HG03103 (cell line): Measurements from ENCODE around the gene C6orf62.
"Not testable (repeated sequence)": the region's sequence is repeated elsewhere in the genome, so short reads cannot be mapped to it uniquely, and the experiment has no call there.

Source experiments
- ATAC-seq: cut with Tn5 transposase; IDR thresholded peaks from one replicate; pipeline ENCODE4 v1.9.1; 2021; ENCODE audit warnings: low read depth; ENCODE audit not compliant: unreplicated experiment

The C6orf62 gene

DNA sequence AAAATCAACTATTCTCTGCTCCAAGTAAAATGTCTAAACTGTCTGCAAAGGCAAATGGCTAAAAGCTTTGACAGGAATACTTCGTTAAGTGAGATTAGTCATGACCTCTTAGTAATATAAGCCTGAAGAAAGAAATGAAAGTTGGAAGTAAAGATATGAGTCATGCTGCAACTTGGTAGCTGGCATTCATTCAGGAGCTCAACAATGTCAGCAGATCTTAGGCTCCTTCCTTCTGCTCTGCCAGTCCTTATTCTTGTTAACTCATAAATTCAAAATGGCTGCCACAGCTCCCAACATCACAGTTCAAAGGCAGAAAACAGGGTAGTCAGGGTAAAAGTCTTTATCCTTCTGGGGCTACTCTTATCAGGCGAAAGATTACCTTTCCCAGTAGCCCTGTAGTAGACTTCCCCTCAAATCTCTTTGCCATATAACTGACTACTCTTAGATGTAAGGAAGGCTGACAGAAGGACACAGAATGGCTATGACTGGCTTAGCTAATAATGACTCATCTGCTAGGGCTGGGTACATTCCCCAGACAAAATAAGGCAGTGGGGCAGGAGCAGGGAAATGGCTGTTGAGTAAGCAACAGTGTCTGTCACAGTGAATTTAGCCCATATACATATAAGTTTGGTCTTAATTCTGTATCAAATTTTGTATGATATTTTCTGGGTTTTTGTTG, 24.4 kb upstream of the C6orf62 start:
- peak; percentile 71 for ATAC-seq

DNA sequence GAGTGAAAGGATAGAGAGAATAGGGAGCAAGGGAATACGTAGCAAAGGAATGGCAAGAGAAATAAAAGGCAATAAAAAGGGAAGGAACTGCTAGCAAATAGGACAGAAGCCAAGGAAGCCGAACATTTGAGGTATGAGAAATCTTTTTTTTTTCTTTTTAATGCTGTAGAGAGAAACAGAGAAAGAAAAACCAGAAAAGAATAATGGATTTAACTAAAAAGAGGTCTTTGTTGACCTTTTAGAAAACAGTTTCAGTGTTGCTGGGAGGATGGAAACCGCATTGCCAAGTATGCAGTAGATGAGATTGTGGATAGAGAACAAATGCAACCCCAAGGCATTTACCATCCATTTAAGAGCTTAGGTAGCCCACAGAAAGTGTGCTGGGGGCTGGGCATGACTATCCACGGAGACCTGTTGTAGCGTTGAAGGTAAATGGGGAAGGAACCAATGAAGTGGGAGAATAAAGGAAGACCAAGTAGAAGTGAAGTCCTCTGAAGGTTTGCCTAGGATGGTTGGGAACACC, 23.3 kb upstream of the C6orf62 start:
- ATAC-seq: no peak

DNA sequence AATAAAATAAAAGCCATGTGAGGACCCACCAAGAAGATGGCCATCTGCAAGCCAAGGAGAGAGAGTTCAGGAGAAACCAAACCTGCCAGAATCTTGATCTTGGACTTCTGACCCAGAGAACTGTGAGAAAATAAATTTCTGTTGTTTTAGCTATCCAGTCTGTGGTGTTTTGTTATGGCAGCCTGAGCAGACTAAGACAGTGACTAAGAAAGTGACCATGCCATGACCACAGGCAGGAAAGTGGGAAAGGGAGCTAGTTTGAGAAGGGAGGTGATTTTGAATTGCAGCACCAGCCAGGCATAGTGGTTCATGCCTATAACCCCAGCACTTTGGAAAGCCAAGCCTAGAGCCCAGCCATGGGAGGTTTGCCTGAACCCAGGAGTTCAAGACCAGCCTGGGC, 21.9 kb upstream of the C6orf62 start:
- ATAC-seq: no peak

DNA sequence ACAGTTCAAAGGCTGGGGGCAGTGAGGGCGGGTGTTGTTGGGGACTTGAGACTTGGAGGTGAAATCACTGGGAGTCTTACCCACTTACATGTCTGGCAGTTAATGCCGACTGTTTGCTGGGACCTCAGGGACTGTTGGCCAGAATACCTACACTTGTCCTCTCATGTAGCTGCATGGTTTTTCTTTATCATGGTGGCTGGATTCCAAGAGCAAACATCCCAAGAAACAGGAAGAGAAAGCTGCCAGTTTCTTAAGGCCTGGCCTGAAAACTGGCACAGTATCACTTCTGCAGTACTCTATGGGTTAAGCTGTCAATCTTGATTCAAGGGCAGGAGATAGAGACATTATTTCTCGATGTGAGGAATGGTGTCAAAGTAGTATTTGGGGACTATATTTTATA, 19.8 kb upstream of the C6orf62 start:
- no peak for ATAC-seq

DNA sequence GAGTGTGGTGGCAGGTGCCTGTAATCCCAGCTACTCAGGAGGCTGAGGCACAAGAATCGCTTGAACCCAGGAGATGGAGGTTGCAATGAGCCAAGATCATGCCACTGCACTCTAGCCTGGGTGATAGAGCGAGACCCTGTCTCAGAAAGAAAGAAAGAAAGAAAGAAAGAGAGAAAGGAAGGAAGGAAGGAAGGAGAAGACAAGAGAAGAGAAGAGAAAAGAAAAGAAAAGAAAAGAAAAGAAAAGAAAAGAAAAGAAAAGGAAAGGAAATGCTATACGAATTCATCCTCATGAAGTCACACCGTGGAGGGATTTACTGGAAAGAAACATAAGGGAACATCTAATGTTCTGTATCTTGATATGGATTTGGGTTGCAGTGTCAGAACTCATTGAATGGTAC, 15.8 kb upstream of the C6orf62 start:
- not testable (repeated sequence) for ATAC-seq

DNA sequence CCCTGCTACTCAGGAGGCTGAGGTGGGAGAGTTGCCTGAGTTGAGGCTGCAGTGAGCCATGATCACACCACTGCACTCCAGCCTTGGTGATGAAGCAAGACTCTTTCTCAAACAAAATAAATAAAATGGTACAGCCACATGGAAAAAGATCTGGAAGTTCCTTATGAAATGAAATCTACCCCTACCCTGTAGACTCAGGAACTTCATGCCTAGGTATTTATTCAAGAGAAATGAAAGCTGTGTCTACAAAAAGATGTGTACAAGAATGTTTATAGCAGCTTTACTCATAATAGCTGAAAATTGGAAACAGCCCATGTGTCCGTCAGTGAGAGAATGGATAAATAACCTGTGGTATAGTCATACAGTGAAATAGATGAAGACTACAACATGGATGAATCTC, 15.2 kb upstream of the C6orf62 start:
- ATAC-seq: no peak

DNA sequence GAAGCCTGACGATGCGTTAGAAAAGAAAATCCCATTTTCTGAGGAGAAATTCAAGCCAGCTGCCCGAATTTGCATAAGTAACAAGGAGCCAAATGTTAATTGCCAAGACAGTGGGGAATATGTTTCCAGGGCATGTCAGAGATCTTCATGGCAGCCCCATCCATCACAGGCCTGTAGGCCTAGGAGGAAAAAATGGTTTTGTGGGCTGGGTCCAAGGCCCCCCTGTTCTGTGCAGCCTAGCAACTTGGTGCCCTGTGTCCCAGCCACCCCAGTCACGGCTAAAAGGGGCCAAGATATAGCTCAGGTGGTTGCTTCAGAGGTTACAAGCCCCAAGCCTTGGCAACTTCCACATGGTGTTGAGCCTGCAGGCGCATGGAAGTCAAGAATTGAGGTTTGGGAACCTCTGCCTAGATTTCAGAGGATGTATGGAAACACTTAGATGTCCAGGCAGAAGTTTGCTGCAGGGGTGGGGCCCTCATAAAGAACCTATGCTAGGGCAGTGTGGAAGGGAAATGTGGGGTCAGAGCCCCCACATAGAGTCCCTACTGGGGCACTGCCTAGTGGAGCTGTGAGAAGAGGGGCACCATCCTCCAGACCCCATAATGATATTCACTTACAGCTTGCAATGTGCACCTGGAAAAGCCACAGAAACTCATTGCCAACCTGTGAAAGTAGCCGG, 12.6 kb upstream of the C6orf62 start:
- not testable (repeated sequence) for ATAC-seq

DNA sequence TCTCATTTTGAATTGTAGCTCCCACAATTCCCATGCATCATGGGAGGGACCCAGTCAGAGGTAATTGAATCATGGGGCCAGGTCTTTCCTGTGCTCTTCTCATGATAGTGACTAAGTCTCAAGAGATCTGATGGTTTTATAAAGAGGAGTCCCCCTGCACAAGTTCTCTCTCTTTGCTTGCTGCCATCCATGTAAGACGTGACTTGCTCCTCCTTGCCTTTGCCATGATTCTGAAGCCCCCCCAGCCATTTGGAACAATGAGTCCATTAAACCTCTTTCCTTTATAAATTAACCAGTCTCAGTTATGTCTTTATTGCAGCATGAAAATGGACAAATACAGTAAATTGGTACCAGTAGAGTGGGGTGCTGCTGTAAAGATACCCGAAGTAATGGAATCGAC, 11.7 kb upstream of the C6orf62 start:
- not testable (repeated sequence) for ATAC-seq

DNA sequence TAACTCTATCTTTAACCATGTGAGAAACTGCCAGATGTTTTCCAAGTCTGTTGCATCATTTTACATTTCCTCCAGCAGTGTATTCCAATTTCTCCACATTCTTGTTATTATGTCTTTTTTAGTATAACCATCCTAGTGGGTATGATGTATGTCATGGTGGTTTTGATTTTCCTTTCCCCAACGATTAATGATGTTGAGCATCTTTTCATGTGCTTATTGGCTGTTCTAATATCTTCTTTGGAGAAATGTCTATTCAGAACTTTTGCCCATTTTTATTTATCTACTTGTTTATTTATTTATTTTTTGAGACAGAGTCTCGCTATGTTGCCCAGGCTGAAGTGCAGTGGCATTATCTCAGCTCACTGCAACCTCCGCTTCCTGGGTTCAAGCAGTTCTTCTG, 4.3 kb upstream of the C6orf62 start:
- ATAC-seq: no peak

DNA sequence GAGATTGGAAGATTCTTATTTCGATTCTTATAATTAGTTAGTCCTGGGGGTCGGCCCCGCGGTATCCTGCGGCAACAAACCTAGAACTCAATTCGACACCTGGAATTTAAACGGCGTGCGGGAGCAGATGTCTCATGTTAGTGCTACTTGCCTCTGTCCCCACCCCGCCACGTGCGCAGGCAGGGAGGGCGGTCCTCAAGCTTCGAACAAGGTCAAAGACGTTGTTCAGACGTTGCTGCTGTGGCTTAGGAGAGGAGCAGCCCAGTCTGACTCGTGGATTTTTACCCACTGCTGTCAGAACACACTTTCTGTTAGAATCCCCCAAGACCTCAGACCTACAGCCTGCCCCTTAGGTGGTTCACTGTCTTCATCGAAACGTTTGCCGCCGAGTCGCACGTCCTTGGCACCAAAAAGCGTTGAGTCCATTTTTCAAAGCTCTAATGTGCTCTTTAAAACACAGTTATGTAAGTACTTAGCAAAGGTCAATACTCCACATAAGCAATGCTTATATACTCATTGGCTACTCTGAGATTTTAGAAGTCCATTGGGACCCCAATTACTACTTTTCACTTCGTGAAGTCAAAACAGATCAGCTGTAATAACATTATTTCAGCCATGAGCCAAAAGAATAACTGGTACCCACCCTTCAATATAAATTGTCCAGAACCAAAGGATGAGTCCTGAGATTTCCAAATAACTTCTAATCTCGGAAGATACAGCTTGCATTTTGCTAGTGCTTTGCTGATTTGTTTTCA, 2.7 kb upstream of the C6orf62 start:
- ATAC-seq: peak; percentile 46

DNA sequence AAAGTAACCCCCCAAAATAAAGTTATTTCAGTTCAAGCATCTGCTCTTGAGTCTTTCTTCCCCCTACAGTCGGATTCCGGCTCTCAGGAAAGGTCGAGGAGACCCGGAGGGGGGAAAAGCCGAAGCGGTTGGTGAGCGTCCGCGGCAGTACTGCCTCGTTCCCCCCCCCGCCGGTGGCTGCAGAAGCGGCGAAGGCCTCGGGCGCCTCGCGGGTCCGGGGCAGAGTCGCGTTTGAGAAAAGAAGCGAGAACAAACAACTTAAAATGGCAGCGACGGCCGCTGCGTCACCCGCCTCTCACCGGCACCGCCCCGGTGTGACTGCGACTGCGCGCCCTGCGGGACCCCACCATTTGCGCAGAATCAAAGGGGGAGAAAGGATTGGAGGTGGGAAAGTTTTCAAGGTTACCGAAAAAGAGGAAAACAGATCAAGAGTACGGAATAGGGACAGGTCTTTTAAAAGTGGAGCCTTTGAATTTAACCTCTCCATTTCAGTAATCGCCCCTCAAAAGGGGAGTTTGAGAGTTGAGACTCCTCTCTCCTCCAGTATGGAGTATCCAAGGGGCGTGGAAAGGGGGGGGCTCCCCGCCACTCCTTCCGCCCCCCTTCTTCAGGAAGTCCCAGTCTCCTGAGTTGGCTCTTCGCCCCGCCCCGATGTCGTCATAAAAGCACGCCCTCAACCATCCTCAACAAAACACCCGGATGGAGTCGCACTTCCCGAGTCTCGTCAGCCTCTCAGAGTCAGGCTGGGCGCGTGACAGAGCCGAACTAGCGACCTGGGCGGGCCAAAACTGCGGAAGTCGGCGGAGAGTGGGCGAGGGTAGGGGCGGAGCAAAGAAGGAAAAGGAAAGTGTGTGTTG, 1.9 kb upstream of the C6orf62 start:
- ATAC-seq: peak; percentile 85

DNA sequence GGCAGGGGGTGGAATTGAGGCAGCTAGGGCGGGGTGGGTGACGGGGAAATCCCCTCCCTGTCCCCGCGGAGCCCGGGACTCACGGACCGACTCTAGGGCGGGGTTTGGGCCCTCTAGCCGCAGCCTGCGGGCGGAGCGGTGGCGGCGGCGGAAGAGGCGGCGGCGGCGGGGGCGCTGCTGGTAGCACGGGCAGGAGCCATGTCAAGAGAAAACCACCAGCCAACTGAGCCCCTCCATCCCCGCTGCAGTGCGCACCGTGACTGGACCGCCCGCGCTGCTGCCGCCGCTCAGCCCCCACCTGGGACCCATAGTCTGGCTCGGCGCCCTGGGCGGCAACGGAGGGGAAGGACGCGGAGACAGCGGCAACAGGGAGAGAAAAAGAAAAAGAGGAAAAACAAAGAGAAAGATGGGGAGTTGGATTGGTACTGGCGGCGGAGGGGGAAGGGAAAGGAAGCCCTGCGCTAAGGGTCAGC, 1.2 kb upstream of the C6orf62 start:
- ATAC-seq: no peak

DNA sequence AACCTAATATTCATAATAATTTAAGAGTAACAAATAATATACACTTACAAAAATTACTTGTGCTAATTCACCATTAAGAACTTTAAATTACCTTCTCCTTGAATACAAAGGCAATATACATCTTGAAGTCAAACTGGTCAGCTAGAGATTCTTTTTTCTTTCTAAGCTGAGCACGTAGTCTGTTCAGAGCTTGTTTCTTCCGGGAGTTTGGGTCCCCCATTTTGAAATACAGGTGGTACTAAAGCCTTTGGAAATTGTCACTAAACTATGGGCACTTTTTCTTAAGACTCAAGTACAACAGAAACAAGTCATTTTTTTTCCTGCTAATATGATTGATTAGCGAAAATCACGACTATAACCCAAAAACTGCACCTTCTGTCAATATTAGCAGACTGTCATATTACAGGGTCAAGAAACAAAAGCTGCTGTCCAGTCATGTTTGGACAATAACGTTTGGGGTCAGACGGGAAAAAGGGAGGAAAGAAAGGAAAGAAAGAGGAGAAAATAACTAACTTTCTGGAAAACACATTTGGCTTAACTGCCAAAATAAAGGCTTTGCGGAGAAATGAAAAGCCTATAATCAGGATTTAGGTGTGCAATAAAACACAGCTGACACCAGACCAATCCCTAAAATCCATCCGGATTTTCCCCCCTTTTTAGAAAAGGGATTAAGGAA, 367 bp downstream of the C6orf62 start:
- no peak for ATAC-seq

DNA sequence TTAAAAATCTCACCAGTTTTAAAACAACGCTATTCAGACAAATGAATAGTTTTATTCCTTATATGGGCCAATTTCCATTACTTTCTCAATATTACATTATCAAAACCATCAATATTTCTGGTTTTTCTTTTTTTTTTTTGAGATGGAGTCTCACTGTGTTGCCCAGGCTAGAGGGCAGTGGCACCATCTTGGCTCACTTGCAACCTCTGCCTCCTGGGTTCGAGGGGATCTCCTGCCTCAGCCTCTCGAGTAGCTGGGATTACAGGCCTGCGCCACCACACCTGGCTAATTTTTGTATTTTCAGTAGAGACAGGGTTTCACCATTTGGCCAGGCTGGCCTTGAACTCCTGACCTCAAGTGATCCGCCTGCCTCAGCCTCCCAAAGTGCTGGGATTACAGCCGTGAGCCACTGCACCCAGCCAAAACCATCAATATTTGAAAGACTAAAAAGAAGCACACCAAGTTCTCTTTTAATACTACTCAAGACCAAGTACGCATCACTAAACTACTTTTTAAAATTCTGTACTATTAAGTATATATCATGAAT, 2.3 kb downstream of the C6orf62 start:
- not testable (repeated sequence) for ATAC-seq

DNA sequence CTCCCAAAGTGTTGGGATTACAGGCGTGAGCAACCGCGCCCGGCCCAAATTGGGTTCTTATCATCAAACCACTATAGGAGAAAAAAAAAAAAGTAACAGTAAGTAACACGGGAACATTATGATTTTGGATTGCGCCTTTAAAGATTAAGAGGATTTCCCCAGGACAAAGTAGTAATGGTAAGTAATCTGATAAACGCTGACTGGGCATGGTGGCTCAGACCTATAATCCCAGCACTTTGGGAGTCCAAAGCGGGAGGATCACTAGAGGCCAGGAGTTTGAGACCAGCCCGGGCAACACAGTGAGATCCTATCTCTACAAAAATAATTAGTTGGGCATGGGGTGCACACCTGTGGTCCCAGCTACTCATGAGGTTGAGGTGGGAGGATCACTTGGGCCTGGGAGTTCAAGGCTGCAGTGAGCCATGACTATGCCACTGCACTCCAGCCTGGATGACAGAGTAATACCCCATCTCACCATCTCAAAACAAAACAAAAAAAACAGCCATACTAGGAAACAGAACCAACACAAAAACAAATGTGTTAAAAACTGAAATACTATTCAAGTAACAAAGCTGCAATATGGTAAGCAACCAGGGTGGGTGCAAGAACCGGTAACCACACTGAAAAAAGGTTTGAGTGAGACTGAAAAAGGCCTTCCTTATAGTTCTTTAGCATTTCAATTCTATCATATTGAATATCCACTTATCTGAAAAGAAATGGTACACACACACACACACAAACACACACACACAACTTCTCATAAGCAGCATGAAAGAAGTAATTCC, 8.2 kb downstream of the C6orf62 start:
- ATAC-seq: no peak

DNA sequence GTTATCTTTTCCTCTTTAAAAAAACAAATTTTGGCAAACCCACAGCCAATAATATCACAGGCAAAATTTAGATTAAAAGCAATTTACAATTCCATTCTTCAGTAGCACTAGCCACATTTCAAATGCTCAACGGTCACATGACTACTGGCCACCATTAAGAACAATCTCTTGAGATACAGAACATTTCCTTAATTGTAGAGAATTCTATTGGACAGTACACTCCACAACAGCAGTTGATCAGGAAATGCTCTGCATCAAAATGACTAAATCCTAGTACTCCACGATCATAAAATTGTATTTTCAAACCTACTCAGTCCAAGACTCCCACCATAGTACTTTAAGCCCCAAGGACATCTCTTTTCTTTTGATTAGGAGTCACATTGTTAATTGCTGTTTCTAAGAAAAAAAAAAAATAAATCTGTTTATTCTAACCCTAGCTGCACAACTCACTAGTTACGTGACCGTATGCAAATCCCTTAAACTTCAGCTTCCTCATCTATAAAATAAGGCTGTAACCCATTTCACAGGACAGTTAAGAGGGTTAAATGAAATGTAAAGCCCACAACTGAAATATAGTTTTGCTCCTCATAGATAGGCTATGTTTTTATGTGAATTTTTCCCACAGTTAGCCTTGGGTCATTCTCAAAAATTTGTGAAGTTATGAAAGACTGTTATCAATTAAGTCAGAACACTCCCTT, 9.8 kb downstream of the C6orf62 start:
- ATAC-seq: no peak

DNA sequence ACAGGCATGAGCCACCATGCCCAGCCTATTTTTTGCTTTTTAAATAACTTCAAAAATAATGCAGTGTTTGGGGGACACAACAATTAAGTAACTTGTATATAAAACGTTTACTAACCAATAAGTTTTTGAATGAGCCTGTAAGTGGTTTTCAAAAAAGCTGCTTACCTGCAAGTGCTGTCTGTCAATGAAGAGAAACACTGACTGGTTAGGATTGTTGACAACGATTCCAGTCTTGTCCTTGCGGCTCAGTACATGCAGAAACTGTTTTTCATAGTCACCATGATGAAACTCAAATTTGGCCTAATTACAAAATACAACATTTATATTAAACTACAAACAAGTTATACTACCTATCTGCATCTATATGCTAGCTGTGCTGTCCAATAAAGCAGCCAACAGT, 10.3 kb downstream of the C6orf62 start:
- no peak for ATAC-seq

DNA sequence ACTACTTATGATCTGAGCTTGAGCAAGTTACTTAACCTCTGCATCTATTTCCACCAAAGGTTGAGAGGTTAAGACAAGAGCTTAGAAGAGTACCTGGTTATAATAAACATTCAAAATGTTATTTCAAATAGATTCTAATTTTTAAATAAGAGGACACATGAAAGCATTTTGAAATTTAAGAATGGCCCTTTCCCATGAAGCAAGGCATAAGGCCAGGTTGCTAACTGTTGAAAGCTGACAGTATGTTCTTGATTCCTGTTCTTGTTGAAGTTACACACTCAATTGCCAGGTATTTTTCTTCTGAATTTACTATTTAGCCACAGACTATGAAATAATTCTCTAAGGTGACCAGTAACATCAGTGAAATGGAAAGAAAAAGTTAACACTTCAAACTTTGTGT, 14.5 kb downstream of the C6orf62 start:
- no peak for ATAC-seq
